CD8-positive, alpha-beta memory T cell (primary cell): ENCODE results near the gene IBA57. TPM values are rescaled to one million over a fixed set of nuclear protein-coding genes. Genes with fewer than 3 reads are reported as not detected.

Experiments used
- CTCF ChIA-PET: fragments of 350-600 bp; sonication (Branson Sonifier 250); formaldehyde crosslinking; loops from one replicate; lab custom pipeline; 2021; ENCODE audit warnings: antibody characterized with exemption; lab: Charles Lee
- POLR2A ChIA-PET: fragments of 350-600 bp; sonication (Branson Sonifier 250); formaldehyde crosslinking; loops from one replicate; lab custom pipeline; 2021; ENCODE audit warnings: antibody characterized with exemption; lab: Charles Lee
- DNase-seq, 5 donors: peaks; one replicate each; pipeline versions ENCODE4 v3.0.0 to v3.0.0-alpha.2; 2020 to 2022; ENCODE audit warnings: mixed read lengths in 1 of 5
- H3K27ac ChIP-seq: one replicate; pipeline ENCODE4 v1.7.0; 2013; ENCODE audit warnings: low read depth, mild to moderate bottlenecking, low read length, moderate library complexity
- H3K27me3 ChIP-seq: 2 replicates; pipeline ENCODE4 v1.7.0; 2013; ENCODE audit warnings: low read length, mild to moderate bottlenecking; ENCODE audit not compliant: insufficient read depth, poor library complexity, severe bottlenecking
- H3K36me3 ChIP-seq: 2 replicates; pipeline ENCODE4 v1.7.0; 2013; ENCODE audit warnings: mild to moderate bottlenecking, low read length, moderate library complexity; ENCODE audit not compliant: insufficient read depth
- H3K4me1 ChIP-seq: 2 replicates; pipeline ENCODE4 v1.7.0; 2013; ENCODE audit warnings: mild to moderate bottlenecking, low read length, moderate library complexity; ENCODE audit not compliant: insufficient read depth
- H3K4me3 ChIP-seq: 2 replicates; pipeline ENCODE4 v1.7.0; 2013; ENCODE audit warnings: mild to moderate bottlenecking, low read length
- H3K9me3 ChIP-seq: 2 replicates; pipeline ENCODE4 v1.7.0; 2013; ENCODE audit warnings: mild to moderate bottlenecking, low read length
- H3K27ac Mint-ChIP-seq, 8 donors: one replicate each; pipeline ENCODE4 v1.8.0; 2020 to 2021; ENCODE audit warnings: mixed read lengths in 8 of 8, mild to moderate bottlenecking in 6 of 8, inconsistent platforms in 3 of 8, moderate library complexity in 3 of 8
- H3K27me3 Mint-ChIP-seq, 2 donors: one replicate each; pipeline ENCODE4 v1.8.0; 2020 to 2021; ENCODE audit warnings: mixed read lengths in 2 of 2, mild to moderate bottlenecking in 1 of 2, moderate library complexity in 1 of 2
- H3K36me3 Mint-ChIP-seq, 3 donors: one replicate each; pipeline ENCODE4 v1.8.0; 2020 to 2021; ENCODE audit warnings: mixed read lengths in 3 of 3, inconsistent platforms in 1 of 3, mild to moderate bottlenecking in 1 of 3
- H3K4me1 Mint-ChIP-seq, 3 donors: one replicate each; pipeline ENCODE4 v1.8.0; 2020 to 2021; ENCODE audit warnings: mixed read lengths in 3 of 3, inconsistent platforms in 1 of 3, mild to moderate bottlenecking in 1 of 3
- H3K4me3 Mint-ChIP-seq, 7 donors: one replicate each; pipeline ENCODE4 v1.8.0; 2020 to 2021; ENCODE audit warnings: mixed read lengths in 7 of 7, mild to moderate bottlenecking in 6 of 7, moderate library complexity in 4 of 7, inconsistent platforms in 2 of 7
- H3K9me3 Mint-ChIP-seq, 5 donors: one replicate each; pipeline ENCODE4 v1.8.0; 2020 to 2022; ENCODE audit warnings: mixed read lengths in 5 of 5, mild to moderate bottlenecking in 3 of 5, moderate library complexity in 2 of 5, inconsistent platforms in 1 of 5
- polyA plus RNA-seq: library from polyadenylated mRNA; unstranded; fragments of 300-500 nt; fragmentation: Illumina TruSeq; gene quantifications from one replicate; pipeline ENCODE4 v1.2.3, GENCODE V29; 2021
- total RNA-seq, 2 experiments: library from RNA; stranded (reverse); gene quantifications; one replicate each; pipeline ENCODE4 v1.2.3, GENCODE V29; 2021

Gene IBA57
- total and polyA plus RNA-seq, 3 experiments from 2014 or later, result 5.4 to 13.6 (median 12.6) TPM

- Mint-ChIP-seq H3K4me3 (peak overlapping the region in 1 of 7 donors; percentile 36), H3K9me3 (no peaks in the 10 kb centered on the region), H3K36me3 (peaks cover 0 to under 1% (median 0%) of the 10 kb centered on the region in 3 donors), H3K27ac (peak overlapping the region in 3 of 8 donors; percentile 58 to 70 (median 69)), H3K27me3 (no peaks in the 10 kb centered on the region), H3K4me1 (peaks cover 2 to 18% (median 5%) of the 10 kb centered on the region in 3 donors)
- Histone ChIP-seq H3K9me3 (no peaks in the 10 kb centered on the region), H3K4me1 (peaks cover 14% of the 10 kb centered on the region), H3K27me3 (no peaks in the 10 kb centered on the region), H3K27ac (no peak overlapping the region), H3K4me3 (no peak overlapping the region), H3K36me3 (no peaks in the 10 kb centered on the region)
- ChIA-PET CTCF (interaction anchor here (0.8 kb wide), 2 partner anchors 10 to 155 kb away, joined by 3 read pairs; no protein-coding TSS in a partner anchor), POLR2A (interaction anchor here (0.7 kb wide), 1 partner anchor 123 kb away, joined by 3 read pairs; no protein-coding TSS in a partner anchor)
- DNase-seq, result peak in 1 of 5 donors; percentile 21
Observed at GRCh38 chr1:228154670-228155571, 10.7 kb upstream of the IBA57 start.

DNA sequence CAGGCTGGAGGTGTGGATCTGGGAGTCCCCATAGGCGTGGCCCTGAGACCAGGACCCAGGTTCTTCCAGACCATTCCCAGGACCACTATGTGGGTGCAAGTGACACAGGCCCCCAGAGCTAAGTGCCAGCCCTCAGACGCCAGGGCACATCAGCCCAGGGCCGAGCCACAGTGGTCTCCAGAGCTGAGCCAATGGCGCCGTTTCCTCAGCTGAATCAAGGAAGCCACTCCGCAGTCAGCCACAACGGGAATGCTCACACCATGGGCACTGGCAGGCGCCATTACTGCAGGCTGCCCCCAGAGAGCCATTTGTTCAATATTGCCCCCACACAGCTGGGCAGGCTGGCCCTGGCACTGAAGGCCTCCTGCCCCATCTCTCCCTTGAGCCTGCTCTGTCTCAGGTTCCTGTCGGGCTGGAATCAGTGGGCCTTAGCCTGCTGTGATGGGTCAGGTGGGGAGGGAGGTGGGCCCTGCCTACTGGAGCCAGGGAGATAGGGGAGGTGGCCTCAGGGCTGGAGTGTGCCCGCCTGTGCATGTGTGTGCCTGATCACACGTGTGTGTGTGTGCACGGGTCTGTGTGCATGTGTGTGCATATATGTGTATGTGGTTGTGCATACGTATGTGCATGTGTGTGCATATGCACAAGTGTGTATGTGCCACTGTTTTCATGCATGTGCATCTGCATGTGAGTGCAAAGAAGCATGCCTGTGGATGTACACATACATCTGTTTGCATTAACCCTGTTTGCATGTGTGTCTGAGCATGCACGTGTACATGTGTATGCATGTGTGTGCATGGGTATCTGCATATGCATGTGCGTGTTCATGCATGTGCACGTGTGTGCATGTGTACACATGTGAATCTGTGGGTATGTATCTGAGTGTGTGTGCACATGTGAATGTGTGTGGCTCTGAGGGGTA lies 9.7 kb upstream of the IBA57 start:
- H3K27me3 Mint-ChIP-seq, result no peaks in the 10 kb centered on the region
- POLR2A ChIA-PET, result no interaction called here

DNA sequence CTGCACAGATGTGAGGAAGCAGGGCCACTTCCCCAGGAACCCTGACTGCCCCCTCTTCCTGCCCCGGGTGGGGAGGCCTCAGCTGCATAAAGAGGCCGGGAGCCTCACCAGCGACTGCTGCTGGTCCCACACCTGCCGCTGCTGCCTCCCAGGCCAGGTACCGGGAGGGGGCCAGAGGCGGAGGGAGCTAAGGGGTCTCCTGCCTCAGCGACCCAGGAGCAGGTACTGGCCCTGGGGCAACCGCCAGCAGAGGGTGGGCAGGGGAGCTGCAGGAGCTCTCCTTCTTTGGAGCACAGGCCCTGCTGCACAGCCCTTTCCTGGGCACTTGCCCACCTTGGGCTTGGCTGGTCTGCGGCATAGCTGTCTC lies 9.1 kb upstream of the IBA57 start:
- peaks cover 2 to 21% (median 6%) of the 10 kb centered on the region in 3 donors for H3K4me1 Mint-ChIP-seq
- H3K27ac Mint-ChIP-seq, result peak overlapping the region in 1 of 8 donors; percentile 28
- DNase-seq, result peak in 1 of 5 donors; percentile 40
- Histone ChIP-seq H3K4me3 (no peak overlapping the region), H3K27ac (no peak overlapping the region), H3K27me3 (no peaks in the 10 kb centered on the region), H3K4me1 (peaks cover 16% of the 10 kb centered on the region), H3K9me3 (no peaks in the 10 kb centered on the region), H3K36me3 (no peaks in the 10 kb centered on the region)
- POLR2A ChIA-PET, result interaction anchor here (1.4 kb wide), 1 partner anchor 16 kb away, joined by 3 read pairs; no protein-coding TSS in a partner anchor
- CTCF ChIA-PET, result interaction anchor here (1.4 to 2.4 kb wide), 2 partner anchors 10 to 14 kb away, joined by 3 to 17 read pairs; partner anchors contain the start of gene IBA57
- no peaks in the 10 kb centered on the region for H3K27me3 Mint-ChIP-seq
- no peaks in the 10 kb centered on the region for H3K9me3 Mint-ChIP-seq
- no peak overlapping the region for H3K4me3 Mint-ChIP-seq
- no peaks in the 10 kb centered on the region for H3K36me3 Mint-ChIP-seq

More for the DNA sequence above, 9.7 kb upstream of the IBA57 start:
- Mint-ChIP-seq H3K36me3 (no peaks in the 10 kb centered on the region), H3K4me3 (no peak overlapping the region), H3K27ac (peak overlapping the region in 2 of 8 donors; percentile 28 to 58), H3K9me3 (no peaks in the 10 kb centered on the region), H3K4me1 (peaks cover 2 to 18% (median 5%) of the 10 kb centered on the region in 3 donors)
- Histone ChIP-seq H3K27ac (no peak overlapping the region), H3K4me1 (peaks cover 14% of the 10 kb centered on the region), H3K4me3 (no peak overlapping the region), H3K27me3 (no peaks in the 10 kb centered on the region), H3K36me3 (no peaks in the 10 kb centered on the region), H3K9me3 (no peaks in the 10 kb centered on the region)
- DNase-seq, result no peak
- CTCF ChIA-PET, result interaction anchor here (0.8 to 2.4 kb wide), 3 partner anchors 11 to 156 kb away, joined by 3 to 17 read pairs (median 3); partner anchors contain the start of gene IBA57

DNA sequence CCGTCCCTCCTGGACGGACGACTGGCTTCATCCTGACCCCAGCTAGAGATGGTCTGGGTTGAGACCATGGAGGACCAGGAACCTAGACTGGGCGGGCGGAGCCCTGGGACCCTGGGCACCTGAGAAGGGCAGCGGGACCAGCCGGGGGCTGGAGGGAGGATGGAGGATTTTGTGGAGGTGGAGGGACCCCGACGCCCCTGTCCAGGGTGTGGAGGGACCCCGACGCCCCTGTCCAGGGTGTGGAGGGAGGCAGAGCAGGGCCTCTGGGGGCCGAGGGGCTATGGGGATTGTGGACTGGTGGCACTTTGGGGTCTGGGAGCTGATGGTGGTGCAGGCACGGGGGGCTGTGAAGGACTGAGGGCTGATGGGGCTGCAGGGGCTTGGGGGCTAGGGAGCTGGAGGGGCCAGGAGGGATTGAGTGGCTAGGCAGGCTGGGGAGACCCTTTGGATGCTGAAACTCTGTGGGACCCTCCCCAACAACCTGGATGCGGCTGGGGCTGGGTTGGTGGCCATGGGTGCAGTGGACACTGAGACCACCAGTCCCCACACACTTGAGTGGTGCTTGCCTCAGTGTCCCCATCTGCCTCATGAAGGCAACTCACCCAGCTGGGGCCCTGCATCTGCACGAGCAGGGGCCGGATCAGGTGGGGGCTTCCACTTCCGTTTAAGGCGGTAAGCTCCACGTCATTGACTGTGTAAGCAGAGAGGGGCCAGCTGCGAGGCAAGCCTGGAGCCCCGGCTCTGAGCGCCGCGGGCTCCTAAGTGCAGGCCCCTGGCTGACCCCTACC lies 8.5 kb upstream of the IBA57 start:
- H3K4me3 ChIP-seq, result no peak overlapping the region
- no peak overlapping the region for H3K27ac ChIP-seq
- no peaks in the 10 kb centered on the region for H3K36me3 Mint-ChIP-seq
- H3K27me3 ChIP-seq, result no peaks in the 10 kb centered on the region
- H3K36me3 ChIP-seq, result no peaks in the 10 kb centered on the region
- no peaks in the 10 kb centered on the region for H3K9me3 ChIP-seq
- H3K9me3 Mint-ChIP-seq, result no peaks in the 10 kb centered on the region
- peak in 2 of 5 donors; percentile 44 to 63 for DNase-seq
- POLR2A ChIA-PET, result interaction anchor here (0.6 to 1.4 kb wide), 3 partner anchors 12 to 48 kb away, joined by 3 to 4 read pairs (median 3); partner anchors contain the start of gene MRPL55
- H3K27me3 Mint-ChIP-seq, result no peaks in the 10 kb centered on the region
- peak overlapping the region in 4 of 7 donors; percentile 13 to 54 (median 34) for H3K4me3 Mint-ChIP-seq
- peaks cover 6 to 28% (median 12%) of the 10 kb centered on the region in 3 donors for H3K4me1 Mint-ChIP-seq
- peaks cover 22% of the 10 kb centered on the region for H3K4me1 ChIP-seq
- CTCF ChIA-PET, result interaction anchor here (0.8 to 2.4 kb wide), 5 partner anchors 9 to 29 kb away, joined by 3 to 17 read pairs (median 3); partner anchors contain the start of gene IBA57
- H3K27ac Mint-ChIP-seq, result peak overlapping the region in 2 of 8 donors; percentile 13 to 17

DNA sequence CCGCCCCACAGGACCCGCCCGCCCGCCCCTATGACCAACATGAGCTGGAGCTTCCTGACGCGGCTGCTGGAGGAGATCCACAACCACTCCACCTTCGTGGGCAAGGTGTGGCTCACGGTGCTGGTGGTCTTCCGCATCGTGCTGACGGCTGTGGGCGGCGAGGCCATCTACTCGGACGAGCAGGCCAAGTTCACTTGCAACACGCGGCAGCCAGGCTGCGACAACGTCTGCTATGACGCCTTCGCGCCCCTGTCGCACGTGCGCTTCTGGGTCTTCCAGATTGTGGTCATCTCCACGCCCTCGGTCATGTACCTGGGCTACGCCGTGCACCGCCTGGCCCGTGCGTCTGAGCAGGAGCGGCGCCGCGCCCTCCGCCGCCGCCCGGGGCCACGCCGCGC lies 7.9 kb upstream of the IBA57 start:
- H3K27ac ChIP-seq, result no peak overlapping the region
- ChIA-PET CTCF (interaction anchor here (0.8 to 2.4 kb wide), 4 partner anchors 9 to 28 kb away, joined by 3 to 17 read pairs (median 3); partner anchors contain the start of gene IBA57), POLR2A (interaction anchor here (0.6 to 1.4 kb wide), 3 partner anchors 13 to 48 kb away, joined by 3 to 4 read pairs (median 3); partner anchors contain the start of gene MRPL55)
- Mint-ChIP-seq H3K36me3 (no peaks in the 10 kb centered on the region), H3K27ac (no peak overlapping the region), H3K4me3 (no peak overlapping the region), H3K9me3 (no peaks in the 10 kb centered on the region), H3K27me3 (no peaks in the 10 kb centered on the region), H3K4me1 (peaks cover 9 to 34% (median 16%) of the 10 kb centered on the region in 3 donors)
- H3K27me3 ChIP-seq, result no peaks in the 10 kb centered on the region
- peaks cover 28% of the 10 kb centered on the region for H3K4me1 ChIP-seq
- H3K4me3 ChIP-seq, result no peak overlapping the region
- DNase-seq, result no peak
- H3K36me3 ChIP-seq, result no peaks in the 10 kb centered on the region
- H3K9me3 ChIP-seq, result no peaks in the 10 kb centered on the region

GRCh38 chr1:228158151-228159007 lies 7.2 kb upstream of the IBA57 start:
- Mint-ChIP-seq H3K27me3 (no peaks in the 10 kb centered on the region), H3K4me3 (no peak overlapping the region), H3K27ac (no peak overlapping the region), H3K36me3 (no peaks in the 10 kb centered on the region), H3K9me3 (no peaks in the 10 kb centered on the region), H3K4me1 (peaks cover 9 to 35% (median 16%) of the 10 kb centered on the region in 3 donors)
- POLR2A ChIA-PET, result interaction anchor here (1.4 kb wide), 1 partner anchor 49 kb away, joined by 4 read pairs; the partner anchor contains the start of gene MRPL55
- CTCF ChIA-PET, result interaction anchor here (2.4 kb wide), 1 partner anchor 8 kb away, joined by 17 read pairs; the partner anchor contains the start of gene IBA57
- Histone ChIP-seq H3K27me3 (no peaks in the 10 kb centered on the region), H3K36me3 (no peaks in the 10 kb centered on the region), H3K4me1 (peaks cover 32% of the 10 kb centered on the region), H3K9me3 (no peaks in the 10 kb centered on the region), H3K4me3 (no peak overlapping the region), H3K27ac (no peak overlapping the region)
- DNase-seq, result no peak
